ENCODE data around the gene PRRC2A.

PRRC2A gene

DNA sequence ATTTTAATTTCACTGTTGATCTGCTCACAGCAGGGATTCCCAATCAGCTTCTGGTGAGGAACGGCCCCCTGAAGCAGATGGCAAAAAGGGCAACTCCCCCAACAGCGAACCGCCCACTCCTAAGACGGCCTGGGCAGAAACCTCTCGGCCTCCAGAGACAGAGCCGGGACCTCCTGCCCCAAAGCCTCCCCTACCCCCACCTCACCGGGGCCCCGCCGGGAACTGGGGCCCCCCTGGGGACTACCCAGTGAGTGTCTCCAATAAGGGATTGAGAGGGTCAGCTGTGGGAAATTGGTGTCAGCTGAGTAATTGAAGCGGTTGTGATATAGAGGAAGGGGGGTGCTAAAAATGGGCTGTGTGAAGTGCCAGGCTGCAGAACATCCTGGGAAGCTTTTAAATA is 6.4 kb downstream of the PRRC2A start:
- DNase-seq: no peak

DNA sequence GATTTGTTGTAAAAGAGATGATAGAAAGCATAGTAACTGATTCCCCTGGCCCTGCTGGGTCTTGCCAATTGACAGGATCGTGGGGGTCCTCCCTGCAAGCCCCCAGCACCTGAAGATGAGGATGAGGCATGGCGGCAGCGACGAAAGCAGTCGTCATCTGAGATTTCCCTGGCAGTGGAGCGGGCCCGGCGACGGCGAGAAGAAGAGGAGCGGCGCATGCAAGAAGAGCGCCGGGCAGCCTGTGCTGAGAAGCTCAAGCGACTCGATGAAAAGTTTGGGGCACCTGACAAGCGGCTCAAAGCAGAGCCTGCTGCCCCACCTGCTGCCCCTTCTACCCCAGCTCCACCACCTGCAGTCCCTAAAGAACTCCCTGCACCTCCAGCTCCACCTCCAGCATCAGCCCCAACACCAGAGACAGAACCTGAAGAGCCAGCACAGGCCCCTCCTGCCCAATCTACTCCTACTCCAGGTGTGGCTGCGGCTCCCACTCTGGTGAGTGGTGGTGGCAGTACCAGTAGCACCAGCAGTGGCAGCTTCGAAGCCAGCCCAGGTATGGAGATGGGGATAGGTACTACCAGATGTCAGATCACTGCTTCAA is 7.3 kb downstream of the PRRC2A start:
- no peak for DNase-seq

DNA sequence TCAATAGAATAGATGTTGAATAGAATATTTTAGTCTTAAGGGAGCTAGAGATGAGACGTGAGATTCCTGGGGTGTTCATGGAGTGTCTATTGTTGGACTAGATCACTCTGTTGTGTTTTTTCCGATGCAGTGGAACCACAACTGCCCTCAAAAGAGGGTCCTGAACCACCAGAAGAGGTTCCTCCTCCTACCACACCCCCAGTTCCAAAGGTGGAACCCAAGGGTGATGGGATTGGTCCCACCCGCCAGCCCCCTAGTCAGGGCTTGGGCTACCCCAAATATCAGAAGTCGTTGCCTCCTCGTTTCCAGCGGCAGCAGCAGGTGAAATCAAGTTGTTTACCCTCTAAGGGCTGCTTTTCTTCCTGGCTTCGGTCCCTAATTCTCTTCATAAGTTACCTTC is 8.5 kb downstream of the PRRC2A start:
- DNase-seq: no peak

DNA sequence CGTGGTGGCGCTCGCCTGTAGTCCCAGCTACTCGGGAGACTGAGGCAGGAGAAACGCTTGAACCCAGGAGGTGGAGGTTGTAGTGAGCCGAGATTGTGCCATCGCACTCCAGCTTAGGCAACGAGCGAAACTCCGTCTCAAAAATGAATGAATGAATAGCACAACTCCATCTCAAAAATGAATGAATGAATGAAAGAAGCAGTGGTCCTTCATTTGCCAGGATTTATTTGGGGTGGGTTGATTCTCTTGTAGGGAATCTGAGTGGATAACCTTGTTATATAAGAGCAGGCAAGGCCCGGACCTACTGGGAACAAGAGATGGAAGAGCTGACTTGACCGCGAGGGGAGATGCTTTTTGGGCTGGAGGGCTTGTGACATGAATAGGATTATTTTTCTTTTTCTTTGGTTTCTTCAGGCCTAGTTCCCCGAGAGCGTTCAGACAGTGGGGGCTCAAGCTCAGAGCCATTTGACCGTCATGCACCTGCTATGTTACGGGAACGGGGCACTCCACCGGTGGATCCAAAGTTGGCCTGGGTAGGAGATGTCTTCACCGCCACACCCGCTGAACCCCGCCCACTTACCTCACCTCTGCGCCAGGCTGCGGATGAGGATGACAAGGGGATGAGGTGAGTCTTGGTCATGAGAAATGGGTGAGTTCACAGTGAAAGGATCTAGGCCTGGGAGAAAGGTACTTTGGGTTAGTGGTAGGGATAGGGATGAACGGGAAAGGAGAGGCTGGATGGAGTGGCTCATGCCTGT is 9.8 kb downstream of the PRRC2A start:
- no peak for DNase-seq

DNA sequence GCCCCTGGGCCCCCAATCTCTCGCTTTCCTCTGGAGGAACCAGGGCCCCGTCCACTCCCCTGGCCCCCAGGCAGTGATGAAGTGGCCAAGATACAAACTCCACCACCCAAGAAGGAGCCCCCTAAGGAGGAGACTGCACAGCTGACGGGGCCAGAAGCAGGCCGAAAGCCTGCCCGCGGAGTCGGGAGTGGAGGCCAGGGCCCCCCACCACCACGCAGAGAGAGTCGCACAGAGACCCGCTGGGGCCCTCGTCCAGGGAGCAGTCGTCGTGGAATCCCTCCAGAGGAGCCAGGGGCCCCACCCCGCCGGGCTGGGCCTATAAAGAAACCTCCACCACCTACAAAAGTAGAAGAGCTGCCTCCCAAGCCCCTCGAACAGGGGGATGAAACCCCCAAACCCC is 10.7 kb downstream of the PRRC2A start:
- DNase-seq: no peak

- DNase-seq: no peak
Observed at GRCh38 chr6:31631681-31632278, 11.3 kb downstream of the PRRC2A start.

GRCh38 chr6:31632279-31632946 is 11.9 kb downstream of the PRRC2A start:
- DNase-seq: no peak

DNA sequence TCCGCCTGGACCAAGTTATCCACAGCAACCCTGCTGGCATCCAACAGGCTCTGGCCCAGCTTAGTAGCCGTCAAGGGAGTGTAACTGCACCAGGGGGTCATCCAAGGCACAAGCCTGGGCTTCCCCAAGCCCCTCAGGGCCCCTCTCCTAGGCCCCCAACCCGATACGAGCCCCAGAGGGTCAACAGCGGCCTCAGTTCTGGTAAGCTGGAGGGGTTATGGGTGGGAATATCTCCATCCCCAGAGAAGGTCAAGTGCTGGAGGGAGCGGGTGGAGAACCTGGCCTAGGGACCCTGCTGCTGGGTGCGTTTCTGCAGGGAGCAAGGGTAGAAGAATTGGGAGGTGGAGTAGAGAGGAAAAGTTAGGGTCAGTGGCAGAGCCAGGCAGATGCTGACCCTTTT is 12.9 kb downstream of the PRRC2A start:
- DNase-seq: no peak

DNA sequence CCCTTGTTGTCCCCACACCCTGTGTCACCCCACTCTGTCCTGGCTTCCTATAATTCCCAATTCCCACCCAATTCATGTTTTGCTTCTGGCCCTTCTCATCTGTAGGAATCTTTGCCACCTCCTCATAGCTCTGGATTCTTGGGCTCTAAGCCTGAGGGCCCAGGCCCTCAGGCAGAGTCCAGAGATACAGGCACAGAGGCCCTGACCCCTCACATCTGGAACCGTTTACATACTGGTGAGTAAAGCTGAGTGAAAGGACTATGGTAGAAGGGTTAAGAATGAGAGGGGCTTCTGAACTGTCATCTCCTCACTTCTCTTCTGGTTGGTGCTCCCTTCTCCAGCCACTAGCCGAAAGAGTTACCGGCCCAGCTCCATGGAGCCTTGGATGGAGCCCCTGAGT is 13.6 kb downstream of the PRRC2A start:
- DNase-seq: no peak

GRCh38 chr6:31634969-31635575 is 14.6 kb downstream of the PRRC2A start:
- no peak for DNase-seq

GRCh38 chr6:31636698-31637596 is 16.4 kb downstream of the PRRC2A start:
- DNase-seq: no peak

GRCh38 chr6:31639043-31639442 is 18.5 kb downstream of the PRRC2A start:
- no peak for DNase-seq

DNA sequence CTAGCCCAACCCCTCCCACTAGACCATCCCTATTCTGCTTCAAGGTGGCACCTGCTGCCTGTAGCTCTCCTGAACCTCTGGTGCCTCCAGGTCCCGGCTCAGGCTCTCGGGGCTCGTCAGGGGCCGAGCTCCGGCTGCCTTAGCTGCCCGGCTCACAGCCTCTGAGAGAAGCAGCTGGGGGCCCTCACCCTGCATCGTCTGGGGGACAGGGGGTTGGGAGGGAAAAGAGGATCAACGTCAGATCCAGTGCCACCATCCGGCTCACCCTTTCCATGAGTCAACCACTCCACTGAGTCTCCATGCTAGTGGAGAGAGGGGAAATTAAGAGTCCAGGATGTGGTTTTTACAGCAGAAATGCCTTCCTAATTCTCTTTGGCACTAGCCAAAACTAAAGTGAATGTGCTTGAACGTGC is 18.9 kb downstream of the PRRC2A start:
- DNase-seq: no peak

- DNase-seq: no peak
Observed at GRCh38 chr6:31640612-31641011, 20.1 kb downstream of the PRRC2A start.

- DNase-seq: no peak
Observed at GRCh38 chr6:31641370-31641769, 20.9 kb downstream of the PRRC2A start.

- DNase-seq: no peak
Observed at GRCh38 chr6:31642798-31643570, 22.5 kb downstream of the PRRC2A start.

- DNase-seq: no peak
Observed at GRCh38 chr6:31643818-31644454, 23.4 kb downstream of the PRRC2A start.

DNA sequence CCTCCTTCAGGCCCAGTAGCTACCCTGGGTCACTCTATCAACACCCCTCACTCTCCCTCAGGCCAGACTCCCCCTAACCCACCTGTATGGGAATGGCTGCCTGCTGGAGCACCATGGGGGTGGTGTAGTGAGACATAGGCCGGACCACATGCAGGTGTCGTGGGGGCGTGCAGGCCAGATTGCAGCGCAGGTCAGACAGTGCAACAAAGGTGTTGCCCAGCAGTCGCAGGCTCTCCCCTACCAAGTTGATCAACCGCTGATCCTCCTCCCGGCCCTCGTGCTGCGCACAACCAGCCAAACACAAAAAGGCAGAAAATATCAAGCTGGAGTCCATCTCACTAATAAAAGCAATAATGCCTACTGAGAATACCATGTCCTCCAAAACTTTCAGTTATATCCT is 24.8 kb downstream of the PRRC2A start:
- no peak for DNase-seq

DNA sequence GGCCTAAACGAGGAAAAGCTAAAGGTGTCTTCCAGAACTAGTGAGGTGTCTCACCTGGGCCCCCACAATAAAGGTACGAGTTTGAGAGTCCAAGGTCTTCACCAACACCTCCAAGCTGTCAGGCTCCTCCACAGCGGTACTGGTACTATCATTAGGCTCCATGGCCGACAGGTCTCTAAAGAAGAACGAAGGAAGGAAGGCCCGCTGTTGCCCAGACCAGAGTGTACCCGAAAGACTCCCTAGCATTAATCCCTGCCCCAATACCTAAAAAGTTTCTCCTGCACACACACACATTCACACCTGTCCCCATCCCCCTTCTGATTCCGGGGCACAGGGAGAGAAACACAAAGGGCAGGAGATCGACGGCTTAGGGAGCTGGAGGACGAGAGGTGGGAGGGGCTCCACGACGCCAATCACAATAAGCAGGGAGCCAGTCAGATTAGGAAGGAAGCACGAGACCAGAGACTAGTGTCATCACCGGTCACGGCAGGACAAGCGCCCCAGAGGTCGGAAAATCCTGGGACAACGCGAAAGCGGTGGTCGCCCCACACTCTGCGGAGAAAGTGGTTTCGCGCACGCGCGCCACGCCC is 31.2 kb downstream of the PRRC2A start:
- DNase-seq: no peak

DNA sequence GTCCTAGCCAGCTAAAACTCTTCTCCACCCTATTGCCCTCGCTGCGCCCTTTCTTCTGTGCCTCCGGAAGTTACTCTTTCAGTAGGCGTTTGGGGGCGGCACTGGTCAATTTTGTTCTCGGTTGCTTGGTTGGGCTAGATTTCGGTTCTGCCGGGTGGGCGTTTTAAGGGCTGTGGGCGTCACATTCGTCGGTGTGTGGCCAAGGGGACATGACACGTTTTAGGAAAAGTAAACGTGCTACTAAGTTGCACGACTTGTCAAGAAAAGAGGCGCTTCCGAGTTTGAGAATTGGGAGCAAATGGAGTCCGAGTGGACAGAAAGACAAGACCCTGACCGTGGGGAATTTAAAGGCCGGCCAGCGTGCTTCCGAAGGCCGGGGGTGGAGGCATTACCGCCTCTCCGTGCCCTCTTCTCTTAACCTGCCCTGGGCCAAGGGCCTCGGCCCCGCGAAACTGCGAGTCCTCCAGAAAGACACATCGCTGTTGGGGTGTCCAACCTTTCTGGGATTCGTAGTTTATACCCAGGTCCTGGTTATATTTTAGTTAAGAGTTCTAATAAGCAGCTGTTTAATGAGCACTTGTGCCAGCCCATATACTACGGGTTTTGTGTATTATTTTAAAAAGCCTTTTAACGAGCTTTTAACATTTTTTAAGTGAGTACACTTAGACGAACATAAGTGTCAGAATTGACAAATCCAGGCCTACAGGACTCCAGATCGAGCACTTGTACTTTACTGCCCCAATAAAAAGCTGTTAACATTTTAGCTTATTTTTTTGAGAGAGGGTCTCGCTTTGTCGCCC is 32.6 kb downstream of the PRRC2A start:
- no peak for DNase-seq
